Measurements from ENCODE around the gene GHRL.

GHRL gene

GRCh38 chr3:10335190-10335738 lies 42.5 kb upstream of the GHRL start:
- CTCF ChIA-PET: interaction anchor here (0.7 to 2.1 kb wide), 6 partner anchors 9 to 404 kb away, joined by 3 to 32 read pairs (median 6); no protein-coding TSS in a partner anchor

GRCh38 chr3:10334459-10334858 lies 41.7 kb upstream of the GHRL start:
- peak; percentile 28 for TF ChIP-seq CTCF (IDR thresholded peaks at IDR 0.05; ENCODE audit: insufficient read depth, low read length, missing control alignments)
- POLR2A ChIA-PET: no interaction called here
- no peak overlapping the region for H3K4me3 ChIP-seq (ENCODE audit: low read depth, low read length)
- CTCF ChIA-PET: interaction anchor here (0.7 to 2.1 kb wide), 6 partner anchors 10 to 405 kb away, joined by 3 to 32 read pairs (median 6); no protein-coding TSS in a partner anchor
- no peak for DNase-seq (ENCODE audit: low read depth, low spot score)

More at GRCh38 chr3:10335190-10335738, 42.5 kb upstream of the GHRL start:
- no peak for DNase-seq (ENCODE audit: low read depth, low spot score)
- TF ChIP-seq CTCF (IDR thresholded peaks at IDR 0.05; ENCODE audit: insufficient read depth, low read length, missing control alignments): no peak
- no peak overlapping the region for H3K4me3 ChIP-seq (ENCODE audit: low read depth, low read length)
- POLR2A ChIA-PET: no interaction called here

- CTCF ChIA-PET: interaction anchor here (0.7 to 2.1 kb wide), 4 partner anchors 10 to 405 kb away, joined by 4 to 32 read pairs (median 8); no protein-coding TSS in a partner anchor
- no peak for DNase-seq (ENCODE audit: low read depth, low spot score)
Measured at GRCh38 chr3:10334042-10334441, 41.3 kb upstream of the GHRL start.

GRCh38 chr3:10333349-10333650 lies 40.6 kb upstream of the GHRL start:
- ChIA-PET POLR2A (no interaction called here), CTCF (no interaction called here)
- H3K4me3 ChIP-seq (ENCODE audit: low read depth, low read length): no peak overlapping the region
- DNase-seq (ENCODE audit: low read depth, low spot score): no peak
- TF ChIP-seq CTCF (IDR thresholded peaks at IDR 0.05; ENCODE audit: insufficient read depth, low read length, missing control alignments): no peak

More at GRCh38 chr3:10334042-10334441, 41.3 kb upstream of the GHRL start:
- no peak overlapping the region for H3K4me3 ChIP-seq (ENCODE audit: low read depth, low read length)
- TF ChIP-seq CTCF (IDR thresholded peaks at IDR 0.05; ENCODE audit: insufficient read depth, low read length, missing control alignments): no peak
- POLR2A ChIA-PET: no interaction called here

- no peak for DNase-seq (ENCODE audit: low read depth, low spot score)
- CTCF ChIA-PET: no interaction called here
- POLR2A ChIA-PET: no interaction called here
- TF ChIP-seq CTCF (IDR thresholded peaks at IDR 0.05; ENCODE audit: insufficient read depth, low read length, missing control alignments): no peak
- H3K4me3 ChIP-seq (ENCODE audit: low read depth, low read length): no peak overlapping the region
Measured at GRCh38 chr3:10332481-10333348, 40.0 kb upstream of the GHRL start.

GRCh38 chr3:10331320-10331719 lies 38.6 kb upstream of the GHRL start:
- POLR2A ChIA-PET: no interaction called here
- CTCF ChIA-PET: interaction anchor here (0.9 to 2.0 kb wide), 2 partner anchors 9 to 13 kb away, joined by 3 to 8 read pairs; no protein-coding TSS in a partner anchor
- no peak for DNase-seq (ENCODE audit: low read depth, low spot score)
- TF ChIP-seq CTCF (IDR thresholded peaks at IDR 0.05; ENCODE audit: insufficient read depth, low read length, missing control alignments): no peak
- no peak overlapping the region for H3K4me3 ChIP-seq (ENCODE audit: low read depth, low read length)

Measured in AG04449 (cell line).